Gastroesophageal sphincter (tissue), 4 donors: ENCODE data around the gene SPRY4. TPM values are rescaled to one million over a fixed set of nuclear protein-coding genes. Genes with fewer than 3 reads are reported as not detected.

Experiments used
- ATAC-seq: fragments of 150-250 bp; one replicate; pipeline ENCODE4 v1.9.1; 2016; ENCODE audit warnings: mild to moderate bottlenecking, moderate library complexity
- H3K27ac ChIP-seq, 4 donors: fragments of 200-600 bp; sonication (generic) in 3 of 4; 1 replicate in 3 of 4; 2 replicates in 1 of 4; pipeline ENCODE4 v1.5.1; 2016 to 2019
- H3K27me3 ChIP-seq: fragments of 200-600 bp; sonication (generic); one replicate; pipeline ENCODE4 v1.5.1; 2019
- H3K36me3 ChIP-seq, 2 donors: fragments of 200-600 bp; sonication (generic); one replicate each; pipeline ENCODE4 v1.5.1; 2019; ENCODE audit warnings: control low read depth in 1 of 2
- H3K4me1 ChIP-seq, 3 donors: fragments of 200-600 bp; sonication (generic); 1 replicate in 2 of 3; 2 replicates in 1 of 3; pipeline ENCODE4 v1.5.1; 2016 to 2019; ENCODE audit warnings: control low read depth in 2 of 3
- H3K4me3 ChIP-seq, 2 donors: fragments of 200-600 bp; sonication (generic); one replicate each; pipeline ENCODE4 v1.5.1; 2019; ENCODE audit warnings: mild to moderate bottlenecking in 1 of 2, moderate library complexity in 1 of 2
- H3K9me3 ChIP-seq, 3 donors: fragments of 200-600 bp; sonication (generic); one replicate each; pipeline ENCODE4 v1.5.1; 2017 to 2019; ENCODE audit warnings: control low read depth in 2 of 3
- CTCF ChIP-seq, 4 experiments: fragments of 200-600 bp in 2 of 4; fragments of 450-650 bp in 2 of 4; sonication (generic) in 1 of 4; IDR thresholded peaks; one replicate each; pipeline ENCODE4 v1.5.1; 2017 to 2019; ENCODE audit warnings: antibody characterized with exemption in 4 of 4, mild to moderate bottlenecking in 2 of 4, moderate library complexity in 2 of 4
- EP300 ChIP-seq: sonication (generic); formaldehyde crosslinking; IDR thresholded peaks from one replicate; pipeline ENCODE4 v1.6.1; 2017; ENCODE audit warnings: antibody characterized with exemption, mild to moderate bottlenecking
- POLR2A ChIP-seq, 2 donors: fragments of 450-650 bp; IDR thresholded peaks; one replicate each; pipeline ENCODE4 v1.6.1; 2017; ENCODE audit warnings: antibody characterized with exemption in 2 of 2, mild to moderate bottlenecking in 2 of 2, moderate library complexity in 1 of 2
- POLR2AphosphoS5 ChIP-seq: sonication (generic); formaldehyde crosslinking; IDR thresholded peaks from one replicate; pipeline ENCODE4 v1.6.1; 2017; ENCODE audit warnings: antibody characterized with exemption
- WGBS, 2 donors: methylation state at CpG; one replicate each; pipeline ENCODE4 v1.1.5; 2018; ENCODE audit warnings: low coverage in 1 of 2; 5-methylcytosine and 5-hydroxymethylcytosine counted together
- total RNA-seq, 4 donors: library from RNA; depleted of rRNA; stranded (reverse); fragments of >200 nt; gene quantifications; one replicate each; pipeline ENCODE4 v1.1.0, GENCODE V29; 2016

The SPRY4 gene
- total RNA-seq, 4 donors from 2014 or later: 9.2 to 18.1 (median 12.7) TPM

- Histone ChIP-seq H3K4me3 (no peak overlapping the region), H3K27ac (no peak overlapping the region), H3K36me3 (no peaks in the 10 kb centered on the region), H3K4me1 (peaks cover 0 to 3% (median 0%) of the 10 kb centered on the region in 3 donors), H3K27me3 (no peaks in the 10 kb centered on the region), H3K9me3 (no peaks in the 10 kb centered on the region)
- WGBS, 2 donors: 22 to 60% methylated on average over 1 to 4 of the region's 5 CpGs
- no peak for TF ChIP-seq POLR2A (IDR thresholded peaks at IDR 0.05)
- TF ChIP-seq CTCF (IDR thresholded peaks at IDR 0.05): no peak
- no peak for TF ChIP-seq EP300
- TF ChIP-seq POLR2AphosphoS5: no peak
- ATAC-seq: no peak
Measured at GRCh38 chr5:142290577-142291299, 34.1 kb downstream of the SPRY4 start.

- H3K4me1 ChIP-seq: peaks cover 0 to 3% (median 0%) of the 10 kb centered on the region in 3 donors
- no peak overlapping the region for H3K27ac ChIP-seq
- H3K36me3 ChIP-seq: no peaks in the 10 kb centered on the region
- whole genome bisulfite sequencing, 2 donors: 73 to 76% methylated on average over 7 to 10 of the region's 11 CpGs
- no peak for ATAC-seq
- H3K4me3 ChIP-seq: no peak overlapping the region
- H3K27me3 ChIP-seq: no peaks in the 10 kb centered on the region
- TF ChIP-seq POLR2A (IDR thresholded peaks at IDR 0.05): no peak
- no peak for TF ChIP-seq EP300
- TF ChIP-seq CTCF (IDR thresholded peaks at IDR 0.05): no peak
- no peak for TF ChIP-seq POLR2AphosphoS5
- H3K9me3 ChIP-seq: no peaks in the 10 kb centered on the region
Measured at GRCh38 chr5:142289708-142290576, 34.9 kb downstream of the SPRY4 start.

- peaks cover 0 to 3% (median 0%) of the 10 kb centered on the region in 3 donors for H3K4me1 ChIP-seq
- no peak for TF ChIP-seq EP300
- TF ChIP-seq POLR2A (IDR thresholded peaks at IDR 0.05): no peak
- no peak for TF ChIP-seq POLR2AphosphoS5
- TF ChIP-seq CTCF (IDR thresholded peaks at IDR 0.05): no peak
- no peak overlapping the region for H3K27ac ChIP-seq
Measured at GRCh38 chr5:142287973-142288313, 36.9 kb downstream of the SPRY4 start.

DNA sequence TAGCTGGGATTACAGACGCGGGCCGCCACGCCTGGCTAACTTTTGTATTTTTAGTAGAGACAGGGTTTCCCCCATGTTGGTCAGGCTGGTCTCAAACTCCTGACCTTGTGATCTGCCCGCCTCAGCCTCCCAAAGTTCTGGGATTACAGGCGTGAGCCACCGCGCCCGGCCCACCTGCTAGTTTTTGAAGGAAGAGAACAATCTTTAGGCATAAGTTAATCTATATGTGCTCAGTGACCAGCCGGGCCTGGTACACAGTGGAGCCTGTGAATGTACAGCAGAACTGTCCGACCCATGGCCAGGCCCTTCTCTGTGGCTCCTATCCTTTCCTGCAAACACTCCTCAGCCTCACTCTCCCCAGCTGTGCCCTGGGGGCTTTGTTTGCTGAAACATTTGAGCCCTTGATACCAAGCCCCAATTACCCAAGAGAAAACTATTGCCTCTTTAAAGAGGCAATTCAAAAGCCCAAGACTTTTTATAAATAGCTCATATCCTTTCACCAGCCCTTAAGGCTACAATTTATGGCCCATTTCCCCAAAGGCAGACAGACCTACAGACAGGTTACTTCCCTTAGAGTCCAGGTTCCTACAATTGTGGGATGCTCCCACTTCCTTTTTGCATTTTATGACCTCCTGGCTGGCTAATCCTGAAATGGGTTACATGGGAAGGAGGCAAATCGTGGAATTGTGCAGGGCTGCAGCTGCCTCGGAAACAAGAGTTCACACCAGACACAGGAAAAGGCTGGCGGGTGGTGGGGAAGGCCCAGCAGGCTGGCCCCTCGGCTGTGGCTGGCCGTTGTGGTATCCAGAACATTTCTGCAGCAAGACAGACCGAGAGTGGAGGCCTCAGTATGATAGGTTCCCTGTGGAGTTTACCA is 37.5 kb downstream of the SPRY4 start:
- ATAC-seq: no peak
- no peak for TF ChIP-seq POLR2A (IDR thresholded peaks at IDR 0.05)
- no peak for TF ChIP-seq POLR2AphosphoS5
- no peak for TF ChIP-seq EP300
- no peak for TF ChIP-seq CTCF (IDR thresholded peaks at IDR 0.05)
- 65 to 100% methylated on average over 3 to 11 of the region's 17 CpGs for WGBS, 2 donors

More at GRCh38 chr5:142287973-142288313, 36.9 kb downstream of the SPRY4 start:
- Histone ChIP-seq H3K9me3 (no peaks in the 10 kb centered on the region), H3K36me3 (no peaks in the 10 kb centered on the region), H3K4me3 (no peak overlapping the region), H3K27me3 (no peaks in the 10 kb centered on the region)
- 79 to 92% methylated on average over 5 of the region's 5 CpGs for WGBS, 2 donors
- ATAC-seq: no peak

More for the DNA sequence above, 37.5 kb downstream of the SPRY4 start:
- Histone ChIP-seq H3K27me3 (no peaks in the 10 kb centered on the region), H3K27ac (no peak overlapping the region), H3K4me3 (no peak overlapping the region), H3K9me3 (no peaks in the 10 kb centered on the region), H3K4me1 (peaks cover 0 to 3% (median 0%) of the 10 kb centered on the region in 3 donors), H3K36me3 (no peaks in the 10 kb centered on the region)
